Measurements from ENCODE around the gene LGR4. TPM values are rescaled to one million over a fixed set of nuclear protein-coding genes. Genes with fewer than 3 reads are reported as not detected.

The LGR4 gene
- polyA plus RNA-seq, 1 experiment: 7.6 TPM

- Histone ChIP-seq H3K36me3 (ENCODE audit: control insufficient read depth, insufficient read depth, low read length) (no peaks in the 10 kb centered on the region), H3K27me3 (ENCODE audit: control insufficient read depth, insufficient read depth, low read length) (no peaks in the 10 kb centered on the region), H3K4me3 (ENCODE audit: low read depth, low read length) (no peak overlapping the region)
- ChIA-PET POLR2A (no interaction called here), CTCF (interaction anchor here (0.7 to 1.4 kb wide), 2 partner anchors 21 to 22 kb away, joined by 3 to 4 read pairs; no protein-coding TSS in a partner anchor)
- no peak for DNase-seq (ENCODE audit: low read depth)
- no peak for TF ChIP-seq CTCF (IDR thresholded peaks at IDR 0.05; ENCODE audit: insufficient read depth, low read depth, low read length)
These were observed 7.7 kb downstream of the LGR4 start for GRCh38 chr11:27464909-27465308.

GRCh38 chr11:27464289-27464696 lies 8.3 kb downstream of the LGR4 start:
- ChIA-PET CTCF (interaction anchor here (1.1 to 1.4 kb wide), 2 partner anchors 10 to 21 kb away, joined by 3 read pairs; no protein-coding TSS in a partner anchor), POLR2A (no interaction called here)
- Histone ChIP-seq H3K27me3 (ENCODE audit: control insufficient read depth, insufficient read depth, low read length) (no peaks in the 10 kb centered on the region), H3K36me3 (ENCODE audit: control insufficient read depth, insufficient read depth, low read length) (no peaks in the 10 kb centered on the region), H3K4me3 (ENCODE audit: low read depth, low read length) (no peak overlapping the region)
- DNase-seq (ENCODE audit: low read depth): no peak
- TF ChIP-seq CTCF (IDR thresholded peaks at IDR 0.05; ENCODE audit: insufficient read depth, low read depth, low read length): no peak

- ChIA-PET CTCF (no interaction called here), POLR2A (no interaction called here)
- H3K4me3 ChIP-seq (ENCODE audit: low read depth, low read length): no peak overlapping the region
- DNase-seq (ENCODE audit: low read depth): no peak
- H3K36me3 ChIP-seq (ENCODE audit: control insufficient read depth, insufficient read depth, low read length): no peaks in the 10 kb centered on the region
- H3K27me3 ChIP-seq (ENCODE audit: control insufficient read depth, insufficient read depth, low read length): no peaks in the 10 kb centered on the region
- no peak for TF ChIP-seq CTCF (IDR thresholded peaks at IDR 0.05; ENCODE audit: insufficient read depth, low read depth, low read length)
These were observed 10.0 kb downstream of the LGR4 start for GRCh38 chr11:27462543-27462942.

DNA sequence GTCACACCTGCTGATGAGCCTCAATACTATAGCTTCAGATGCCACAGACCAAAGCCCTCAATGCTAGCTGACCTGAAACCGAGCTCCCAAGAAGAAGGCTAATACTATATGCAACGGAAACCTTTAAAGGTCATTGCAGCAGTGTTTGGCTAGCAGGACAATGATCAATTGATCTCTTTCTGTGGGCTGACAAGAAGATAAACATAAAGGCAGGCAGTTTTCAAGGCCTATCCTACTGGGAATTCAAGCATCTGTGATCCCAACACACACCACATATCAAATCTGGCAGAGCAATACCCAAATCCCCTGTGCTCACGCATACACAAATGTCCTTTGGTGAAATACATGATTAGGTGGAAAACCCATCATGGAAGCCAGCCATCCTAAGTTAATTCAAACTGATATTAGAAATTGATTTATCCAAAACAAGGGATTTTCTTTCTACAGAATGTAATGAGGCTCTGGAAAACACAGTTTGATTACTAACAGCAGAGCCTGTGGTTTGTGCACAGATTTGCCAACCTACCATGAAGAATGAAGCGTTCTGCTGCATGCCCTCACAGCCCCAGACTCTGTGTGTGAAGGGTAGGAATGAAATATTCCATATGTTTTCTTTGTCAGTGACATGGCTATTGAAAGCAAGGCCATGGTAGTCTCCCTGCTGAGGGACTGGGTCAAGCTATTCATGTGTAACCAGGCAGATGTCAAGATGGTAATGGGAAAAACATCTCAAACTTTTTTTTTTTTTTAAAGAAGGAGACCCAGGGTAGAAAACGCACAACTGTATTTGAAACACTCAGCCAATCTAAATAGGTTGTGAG lies 12.2 kb downstream of the LGR4 start:
- ChIA-PET CTCF (interaction anchor here (0.7 to 1.1 kb wide), 2 partner anchors 10 to 25 kb away, joined by 3 read pairs; no protein-coding TSS in a partner anchor), POLR2A (no interaction called here)
- Histone ChIP-seq H3K36me3 (ENCODE audit: control insufficient read depth, insufficient read depth, low read length) (no peaks in the 10 kb centered on the region), H3K27me3 (ENCODE audit: control insufficient read depth, insufficient read depth, low read length) (no peaks in the 10 kb centered on the region), H3K4me3 (ENCODE audit: low read depth, low read length) (no peak overlapping the region)
- no peak for TF ChIP-seq CTCF (IDR thresholded peaks at IDR 0.05; ENCODE audit: insufficient read depth, low read depth, low read length)
- DNase-seq (ENCODE audit: low read depth): no peak

DNA sequence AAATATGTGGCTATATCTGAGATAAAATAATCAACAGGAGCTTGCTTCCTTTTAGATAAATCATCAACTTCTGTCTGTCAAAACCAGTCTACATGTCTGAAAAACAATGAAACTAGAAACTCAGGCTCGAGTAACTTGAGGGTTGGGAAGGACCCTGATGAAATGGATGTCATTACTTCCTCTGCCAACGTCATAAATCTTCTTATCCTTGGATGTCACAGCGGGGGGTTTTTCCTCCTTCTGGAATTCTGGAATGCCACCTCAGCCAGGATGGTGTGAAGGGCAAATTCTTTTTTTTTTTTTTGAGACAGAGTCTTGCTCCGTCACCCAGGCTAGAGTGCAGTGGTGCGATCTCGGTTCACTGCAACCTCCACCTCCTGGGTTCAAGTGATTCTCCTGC lies 13.4 kb downstream of the LGR4 start:
- POLR2A ChIA-PET: no interaction called here
- no peak for DNase-seq (ENCODE audit: low read depth)

More for the DNA sequence above, 13.4 kb downstream of the LGR4 start:
- Histone ChIP-seq H3K36me3 (ENCODE audit: control insufficient read depth, insufficient read depth, low read length) (no peaks in the 10 kb centered on the region), H3K27me3 (ENCODE audit: control insufficient read depth, insufficient read depth, low read length) (no peaks in the 10 kb centered on the region), H3K4me3 (ENCODE audit: low read depth, low read length) (no peak overlapping the region)
- CTCF ChIA-PET: interaction anchor here (1.1 to 1.2 kb wide), 2 partner anchors 32 to 163 kb away, joined by 3 to 5 read pairs; no protein-coding TSS in a partner anchor
- TF ChIP-seq CTCF (IDR thresholded peaks at IDR 0.05; ENCODE audit: insufficient read depth, low read depth, low read length): no peak
